ENCODE results near the gene FIG4. TPM values are rescaled to one million over a fixed set of nuclear protein-coding genes. Genes with fewer than 3 reads are reported as not detected.
"Not testable (repeated sequence)": the region's sequence is repeated elsewhere in the genome, so short reads cannot be mapped to it uniquely, and the experiment has no call there.

FIG4 gene
- total RNA-seq, 2 experiments from 2014 or later: 12.1 to 13.5 TPM

- POLR2A ChIA-PET: no interaction called here
- Mint-ChIP-seq H3K27ac (no peak overlapping the region), H3K9me3 (peaks cover 3% of the 10 kb centered on the region), H3K36me3 (peaks cover 38% of the 10 kb centered on the region), H3K27me3 (no peaks in the 10 kb centered on the region), H3K4me3 (no peak overlapping the region), H3K4me1 (no peaks in the 10 kb centered on the region)
- ATAC-seq (ENCODE audit: low read depth) (no peak), DNase-seq (no peak)
Observed at GRCh38 chr6:109740787-109741186, 49.7 kb downstream of the FIG4 start.

GRCh38 chr6:109743739-109744138 lies 52.6 kb downstream of the FIG4 start:
- Mint-ChIP-seq H3K4me1 (no peaks in the 10 kb centered on the region), H3K9me3 (peaks cover 3% of the 10 kb centered on the region), H3K4me3 (no peak overlapping the region), H3K27ac (no peak overlapping the region), H3K36me3 (peaks cover 28% of the 10 kb centered on the region), H3K27me3 (no peaks in the 10 kb centered on the region)
- ATAC-seq (ENCODE audit: low read depth): no peak
- DNase-seq: no peak
- POLR2A ChIA-PET: no interaction called here

DNA sequence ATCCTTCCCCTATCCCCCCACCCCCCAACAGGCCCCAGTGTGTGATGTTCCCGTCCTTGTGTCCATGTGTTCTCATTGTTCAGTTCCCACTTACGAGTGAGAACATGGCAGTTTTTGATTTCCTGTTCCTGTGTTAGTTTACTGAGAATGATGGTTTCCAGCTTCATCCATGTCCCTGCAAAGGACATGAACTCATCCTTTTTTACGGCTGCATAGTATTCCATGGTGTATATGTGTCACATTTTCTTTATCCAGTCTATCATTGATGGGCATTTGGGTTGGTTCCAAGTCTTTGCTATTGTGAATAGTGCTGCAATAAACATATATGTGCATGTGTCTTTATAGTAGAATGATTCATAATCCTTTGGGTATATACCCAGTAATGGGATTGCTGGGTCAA lies 53.7 kb downstream of the FIG4 start:
- peaks cover 26% of the 10 kb centered on the region for H3K36me3 Mint-ChIP-seq
- H3K4me3 Mint-ChIP-seq; H3K9me3 Mint-ChIP-seq; H3K27ac Mint-ChIP-seq; H3K27me3 Mint-ChIP-seq; H3K4me1 Mint-ChIP-seq; DNase-seq; ATAC-seq (ENCODE audit: low read depth); POLR2A ChIA-PET: not testable (repeated sequence)

DNA sequence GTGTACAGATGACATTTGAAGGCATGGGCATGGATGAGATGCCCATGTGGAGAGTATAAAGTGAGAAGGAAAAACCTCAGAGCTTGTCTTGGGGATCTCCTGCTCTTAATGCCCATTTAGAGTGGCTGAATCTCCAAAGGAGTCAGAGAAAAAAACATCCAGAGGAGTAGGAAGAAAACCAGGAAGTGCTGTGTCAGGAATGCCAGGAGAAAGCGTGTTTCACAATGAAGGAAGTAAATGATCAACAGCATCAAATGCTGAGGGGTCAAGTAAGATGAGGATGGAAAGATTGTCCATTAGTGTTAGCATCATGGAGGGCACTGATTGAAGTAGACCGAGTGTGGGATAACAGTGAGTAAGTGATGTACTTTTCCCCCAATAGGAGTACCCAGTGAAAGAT lies 56.1 kb downstream of the FIG4 start:
- POLR2A ChIA-PET: no interaction called here
- DNase-seq: no peak
- Mint-ChIP-seq H3K36me3 (peaks cover 18% of the 10 kb centered on the region), H3K4me3 (no peak overlapping the region), H3K9me3 (peaks cover 3% of the 10 kb centered on the region), H3K4me1 (no peaks in the 10 kb centered on the region), H3K27ac (no peak overlapping the region), H3K27me3 (no peaks in the 10 kb centered on the region)
- ATAC-seq (ENCODE audit: low read depth): no peak

- POLR2A ChIA-PET: interaction anchor here (1.1 kb wide), 1 partner anchor 281 kb away, joined by 3 read pairs; no protein-coding TSS in a partner anchor
- Mint-ChIP-seq H3K4me1 (peaks cover 16% of the 10 kb centered on the region), H3K27ac (peak overlapping the region; percentile 54), H3K9me3 (peaks cover 15% of the 10 kb centered on the region), H3K4me3 (peak overlapping the region; percentile 10), H3K36me3 (peaks cover 39% of the 10 kb centered on the region), H3K27me3 (no peaks in the 10 kb centered on the region)
- DNase-seq (no peak), ATAC-seq (ENCODE audit: low read depth) (no peak)
Observed at GRCh38 chr6:109759098-109759955, 68.2 kb downstream of the FIG4 start.

GRCh38 chr6:109760208-109760607 lies 69.1 kb downstream of the FIG4 start:
- no peaks in the 10 kb centered on the region for H3K27me3 Mint-ChIP-seq

DNA sequence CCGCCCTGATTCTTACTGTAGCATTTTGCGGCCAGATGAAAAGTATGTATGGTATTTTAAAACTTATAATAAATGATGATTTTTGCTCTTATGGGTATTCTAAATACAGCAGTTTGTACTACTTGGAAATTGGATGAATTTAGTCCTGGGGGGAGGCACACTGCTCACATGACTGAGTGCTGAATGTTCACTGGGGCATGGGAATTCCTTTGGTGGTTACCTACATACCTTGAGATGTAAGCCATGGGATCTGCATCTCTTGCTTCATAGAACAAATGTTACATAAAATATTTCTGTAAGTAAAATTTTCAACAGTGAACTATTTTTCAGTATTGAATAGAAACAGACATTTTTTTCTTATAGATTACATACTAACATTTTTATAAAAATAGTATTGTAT lies 71.1 kb downstream of the FIG4 start:
- Mint-ChIP-seq H3K27me3 (no peaks in the 10 kb centered on the region), H3K9me3 (peaks cover 8% of the 10 kb centered on the region), H3K4me3 (no peak overlapping the region), H3K27ac (no peak overlapping the region), H3K36me3 (peaks cover 22% of the 10 kb centered on the region), H3K4me1 (peaks cover 16% of the 10 kb centered on the region)
- POLR2A ChIA-PET: no interaction called here
- no peak for DNase-seq
- ATAC-seq (ENCODE audit: low read depth): no peak

More at GRCh38 chr6:109760208-109760607, 69.1 kb downstream of the FIG4 start:
- Mint-ChIP-seq H3K4me3 (peak overlapping the region; percentile 9), H3K36me3 (peaks cover 36% of the 10 kb centered on the region), H3K4me1 (peaks cover 16% of the 10 kb centered on the region), H3K27ac (peak overlapping the region; percentile 54), H3K9me3 (peaks cover 14% of the 10 kb centered on the region)
- DNase-seq: no peak
- ATAC-seq (ENCODE audit: low read depth): peak; percentile 54
- POLR2A ChIA-PET: interaction anchor here (1.1 kb wide), 1 partner anchor 280 kb away, joined by 3 read pairs; no protein-coding TSS in a partner anchor

- peaks cover 16% of the 10 kb centered on the region for H3K4me1 Mint-ChIP-seq
- H3K9me3 Mint-ChIP-seq: peaks cover 5% of the 10 kb centered on the region
- no peak overlapping the region for H3K4me3 Mint-ChIP-seq
- H3K27me3 Mint-ChIP-seq: no peaks in the 10 kb centered on the region
- no peak overlapping the region for H3K27ac Mint-ChIP-seq
- POLR2A ChIA-PET: no interaction called here
- DNase-seq: no peak
- peaks cover 17% of the 10 kb centered on the region for H3K36me3 Mint-ChIP-seq
- no peak for ATAC-seq (ENCODE audit: low read depth)
Observed at GRCh38 chr6:109762769-109763441, 71.8 kb downstream of the FIG4 start.

GRCh38 chr6:109766167-109766566 lies 75.1 kb downstream of the FIG4 start:
- Mint-ChIP-seq H3K36me3 (peaks cover 9% of the 10 kb centered on the region), H3K9me3 (no peaks in the 10 kb centered on the region), H3K4me3 (no peak overlapping the region), H3K27me3 (no peaks in the 10 kb centered on the region), H3K27ac (no peak overlapping the region), H3K4me1 (no peaks in the 10 kb centered on the region)
- POLR2A ChIA-PET: no interaction called here
- DNase-seq: no peak
- no peak for ATAC-seq (ENCODE audit: low read depth)

DNA sequence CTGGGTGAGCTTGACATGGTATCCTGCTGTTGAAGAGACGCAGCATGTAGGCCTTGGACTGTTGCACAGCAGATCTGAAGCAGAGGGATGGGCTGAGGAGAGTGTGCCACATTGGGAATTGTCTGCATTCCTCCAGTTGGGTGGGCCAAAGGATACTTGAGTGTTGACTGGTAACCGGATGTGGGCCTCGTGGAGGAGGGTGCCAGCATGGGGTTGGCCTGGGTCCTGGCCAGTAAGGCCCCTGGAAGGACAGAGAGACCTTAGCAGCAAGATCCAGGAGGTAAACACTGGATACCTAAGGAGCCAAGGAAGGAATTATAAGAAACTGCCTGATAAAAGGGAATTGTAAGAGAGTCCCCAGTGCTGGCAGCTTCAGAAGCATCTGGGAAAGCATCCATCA lies 76.9 kb downstream of the FIG4 start:
- ATAC-seq (ENCODE audit: low read depth): no peak
- POLR2A ChIA-PET: no interaction called here
- H3K4me1 Mint-ChIP-seq: peaks cover 7% of the 10 kb centered on the region
- no peak for DNase-seq
- H3K36me3 Mint-ChIP-seq: peaks cover 16% of the 10 kb centered on the region
- H3K9me3 Mint-ChIP-seq: peaks cover 2% of the 10 kb centered on the region
- no peak overlapping the region for H3K4me3 Mint-ChIP-seq
- no peak overlapping the region for H3K27ac Mint-ChIP-seq
- H3K27me3 Mint-ChIP-seq: no peaks in the 10 kb centered on the region

GRCh38 chr6:109768485-109768884 lies 77.4 kb downstream of the FIG4 start:
- no peaks in the 10 kb centered on the region for H3K27me3 Mint-ChIP-seq
- H3K27ac Mint-ChIP-seq: no peak overlapping the region
- POLR2A ChIA-PET: no interaction called here
- H3K9me3 Mint-ChIP-seq: peaks cover 2% of the 10 kb centered on the region
- no peak for DNase-seq
- H3K36me3 Mint-ChIP-seq: peaks cover 13% of the 10 kb centered on the region
- peaks cover 7% of the 10 kb centered on the region for H3K4me1 Mint-ChIP-seq
- no peak overlapping the region for H3K4me3 Mint-ChIP-seq
- ATAC-seq (ENCODE audit: low read depth): no peak

- POLR2A ChIA-PET: no interaction called here
- no peak for ATAC-seq (ENCODE audit: low read depth)
- Mint-ChIP-seq H3K9me3 (peaks cover 2% of the 10 kb centered on the region), H3K4me3 (no peak overlapping the region), H3K36me3 (peaks cover 13% of the 10 kb centered on the region), H3K27me3 (no peaks in the 10 kb centered on the region), H3K4me1 (peaks cover 7% of the 10 kb centered on the region), H3K27ac (no peak overlapping the region)
- DNase-seq: no peak
Observed at GRCh38 chr6:109769213-109769612, 78.1 kb downstream of the FIG4 start.

DNA sequence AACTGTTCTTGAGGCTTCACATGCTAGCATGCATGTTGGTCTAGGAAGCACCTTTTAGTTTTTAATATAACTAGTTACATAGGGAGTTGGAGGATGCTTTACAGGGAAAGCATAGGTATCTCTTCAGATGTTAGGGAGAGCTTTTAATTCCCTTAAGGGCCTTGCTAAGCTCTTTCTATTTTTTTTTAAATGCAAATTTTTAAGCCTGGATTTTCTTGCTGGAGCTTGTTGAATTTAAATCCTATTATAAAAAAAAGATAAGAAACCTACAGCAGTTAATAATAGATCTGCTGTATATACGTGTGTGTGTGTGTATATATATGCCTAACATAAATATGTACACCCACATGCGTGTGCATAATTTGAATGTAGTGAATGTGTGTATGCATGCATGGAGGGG lies 79.0 kb downstream of the FIG4 start:
- Mint-ChIP-seq H3K9me3 (peaks cover 2% of the 10 kb centered on the region), H3K36me3 (peaks cover 13% of the 10 kb centered on the region), H3K27me3 (no peaks in the 10 kb centered on the region), H3K4me3 (no peak overlapping the region), H3K27ac (no peak overlapping the region), H3K4me1 (peaks cover 7% of the 10 kb centered on the region)
- ATAC-seq (ENCODE audit: low read depth) (no peak), DNase-seq (no peak)
- POLR2A ChIA-PET: no interaction called here

DNA sequence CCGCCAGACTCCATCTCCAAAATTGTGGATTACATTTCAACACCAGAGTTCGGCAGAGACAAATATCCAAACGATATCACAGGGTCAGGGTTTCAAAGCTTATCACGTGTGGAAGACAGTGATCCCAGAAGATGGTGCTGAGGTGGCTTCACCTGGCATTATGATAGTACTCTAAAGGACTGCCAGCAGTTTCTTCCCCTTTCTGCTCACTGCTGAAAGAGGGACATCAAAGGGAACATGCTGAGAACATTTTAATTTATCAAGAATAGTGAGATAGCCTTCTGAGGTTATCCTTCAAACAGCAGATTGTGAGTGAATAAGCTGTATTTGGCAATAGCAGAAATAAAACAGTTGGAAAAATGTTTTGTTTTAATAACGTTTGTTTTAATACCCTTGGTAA lies 79.7 kb downstream of the FIG4 start:
- POLR2A ChIA-PET: no interaction called here
- DNase-seq (no peak), ATAC-seq (ENCODE audit: low read depth) (no peak)
- H3K27ac Mint-ChIP-seq: peak overlapping the region; percentile 66
- H3K4me3 Mint-ChIP-seq: no peak overlapping the region
- peaks cover 13% of the 10 kb centered on the region for H3K36me3 Mint-ChIP-seq
- peaks cover 2% of the 10 kb centered on the region for H3K9me3 Mint-ChIP-seq
- peaks cover 7% of the 10 kb centered on the region for H3K4me1 Mint-ChIP-seq
- H3K27me3 Mint-ChIP-seq: no peaks in the 10 kb centered on the region

Data from activated naive CD8-positive, alpha-beta T cell treated with anti-CD3 and anti-CD28 coated beads, Interleukin-2, amount 10 ng/mL, durations not matched to agents 7 days and 5 days (primary cell).